HEK293T (cell line): ENCODE measurements around the gene UTY.

Source experiments
- CTCF ChIA-PET: fragments of 350-600 bp; formaldehyde crosslinking; extraction: SDS; loops from one replicate; lab custom pipeline; 2021; ENCODE audit warnings: antibody characterized with exemption, inconsistent platforms; lab: Yijun Ruan, JAX
- POLR2A ChIA-PET: fragments of 350-600 bp; formaldehyde crosslinking; extraction: SDS; loops from one replicate; lab custom pipeline; 2020; ENCODE audit warnings: antibody characterized with exemption, inconsistent platforms; lab: Yijun Ruan, JAX
- DNase-seq: peaks from one replicate; pipeline ENCODE4 v3.0.0; 2012; ENCODE audit warnings: mixed read lengths; ENCODE audit errors: extremely low spot score
- ARNT ChIP-seq: fragments of 450-650 bp; IDR thresholded peaks from 2 replicates; pipeline ENCODE4 v1.6.1; 2017; ENCODE audit warnings: mild to moderate bottlenecking
- BHLHE40 ChIP-seq: fragments of 450-650 bp; IDR thresholded peaks from 2 replicates; pipeline ENCODE4 v1.6.1; 2016; ENCODE audit warnings: mild to moderate bottlenecking, moderate library complexity, borderline replicate concordance
- CTBP1 ChIP-seq: fragments of 450-650 bp; IDR thresholded peaks from 2 replicates; pipeline ENCODE4 v1.6.1; 2016; ENCODE audit warnings: borderline replicate concordance
- ELF4 ChIP-seq: fragments of 450-650 bp; IDR thresholded peaks from 2 replicates; pipeline ENCODE4 v1.6.1; 2017; ENCODE audit warnings: antibody characterized with exemption
- FOXA1 ChIP-seq: fragments of 450-650 bp; IDR thresholded peaks from 2 replicates; pipeline ENCODE4 v1.6.1; 2016; ENCODE audit warnings: mild to moderate bottlenecking
- FOXK2 ChIP-seq: fragments of 450-650 bp; IDR thresholded peaks from 2 replicates; pipeline ENCODE4 v1.6.1; 2016; ENCODE audit warnings: mild to moderate bottlenecking
- FOXM1 ChIP-seq: fragments of 450-650 bp; IDR thresholded peaks from 2 replicates; pipeline ENCODE4 v1.6.1; 2017; ENCODE audit warnings: mild to moderate bottlenecking, borderline replicate concordance
- HDGF ChIP-seq: fragments of 450-650 bp; IDR thresholded peaks from 2 replicates; pipeline ENCODE4 v1.6.1; 2017; ENCODE audit warnings: antibody characterized with exemption, borderline replicate concordance
- L3MBTL2 ChIP-seq: fragments of 450-650 bp; conservative IDR thresholded peaks from 2 replicates; pipeline ENCODE4 v1.6.1; 2016; ENCODE audit warnings: mild to moderate bottlenecking
- LEF1 ChIP-seq: fragments of 450-650 bp; IDR thresholded peaks from 2 replicates; pipeline ENCODE4 v1.6.1; 2017; ENCODE audit warnings: mild to moderate bottlenecking, borderline replicate concordance
- NFRKB ChIP-seq: fragments of 450-650 bp; IDR thresholded peaks from 2 replicates; pipeline ENCODE4 v1.6.1; 2016; ENCODE audit warnings: mild to moderate bottlenecking, moderate library complexity
- SP1 ChIP-seq: fragments of 450-650 bp; IDR thresholded peaks from 2 replicates; pipeline ENCODE4 v1.6.1; 2017
- SUZ12 ChIP-seq: fragments of 450-650 bp; IDR thresholded peaks from 2 replicates; pipeline ENCODE4 v1.6.1; 2016; ENCODE audit warnings: mild to moderate bottlenecking
- TARDBP ChIP-seq: fragments of 450-650 bp; IDR thresholded peaks from 2 replicates; pipeline ENCODE4 v1.6.1; 2016
- ZNF384 ChIP-seq: fragments of 450-650 bp; IDR thresholded peaks from 2 replicates; pipeline ENCODE4 v1.6.1; 2016
- TF ChIP-seq, protein P1 (sequence below): fragments of 450-650 bp; IDR thresholded peaks from 2 replicates; pipeline ENCODE4 v1.6.1; 2016

Gene UTY

DNA sequence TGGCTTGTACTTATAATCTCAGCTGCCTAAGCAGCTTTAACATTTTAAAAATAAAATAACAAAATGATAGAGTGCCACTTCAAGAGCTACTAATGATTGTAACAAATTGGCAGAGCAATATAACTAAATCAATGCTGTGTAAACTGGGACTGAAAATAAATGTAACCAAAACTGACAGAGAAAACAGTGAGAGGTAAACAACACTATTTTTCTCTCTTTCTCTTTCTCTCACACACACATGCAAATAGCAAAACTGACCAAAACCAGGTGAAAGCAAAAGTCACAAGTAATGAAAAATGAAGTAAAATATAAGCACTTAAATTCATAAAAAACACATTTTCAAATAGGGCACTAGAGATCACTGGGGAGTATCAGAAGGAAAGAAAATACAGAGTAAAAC lies 109.6 kb downstream of the UTY start:
- CTCF ChIA-PET = no interaction called here
- POLR2A ChIA-PET = no interaction called here
- TF ChIP-seq CTBP1 (no peak), FOXK2 (no peak), TARDBP (no peak), FOXA1 (no peak), NFRKB (no peak), ARNT (no peak), FOXM1 (no peak), L3MBTL2 (no peak)
- DNase-seq = no peak

DNA sequence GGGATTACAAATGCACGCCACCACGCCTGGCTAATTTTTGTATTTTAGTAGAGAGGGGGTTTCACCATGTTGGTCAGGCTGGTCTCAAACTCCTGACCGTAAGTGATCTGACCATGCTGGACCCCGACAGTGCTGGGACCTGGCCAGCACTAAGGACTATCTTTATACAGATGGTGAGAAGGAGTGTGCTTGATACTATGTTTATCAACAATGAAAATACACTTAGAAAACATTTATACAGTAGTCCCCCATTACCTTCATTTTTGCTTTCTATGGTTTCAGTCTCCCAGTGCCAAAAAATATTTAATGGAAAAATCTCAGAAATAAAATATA lies 111.4 kb downstream of the UTY start:
- DNase-seq = no peak
- CTCF ChIA-PET = no interaction called here
- TF ChIP-seq, protein P1, sequence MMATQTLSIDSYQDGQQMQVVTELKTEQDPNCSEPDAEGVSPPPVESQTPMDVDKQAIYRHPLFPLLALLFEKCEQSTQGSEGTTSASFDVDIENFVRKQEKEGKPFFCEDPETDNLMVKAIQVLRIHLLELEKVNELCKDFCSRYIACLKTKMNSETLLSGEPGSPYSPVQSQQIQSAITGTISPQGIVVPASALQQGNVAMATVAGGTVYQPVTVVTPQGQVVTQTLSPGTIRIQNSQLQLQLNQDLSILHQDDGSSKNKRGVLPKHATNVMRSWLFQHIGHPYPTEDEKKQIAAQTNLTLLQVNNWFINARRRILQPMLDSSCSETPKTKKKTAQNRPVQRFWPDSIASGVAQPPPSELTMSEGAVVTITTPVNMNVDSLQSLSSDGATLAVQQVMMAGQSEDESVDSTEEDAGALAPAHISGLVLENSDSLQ = no peak
- POLR2A ChIA-PET = no interaction called here

DNA sequence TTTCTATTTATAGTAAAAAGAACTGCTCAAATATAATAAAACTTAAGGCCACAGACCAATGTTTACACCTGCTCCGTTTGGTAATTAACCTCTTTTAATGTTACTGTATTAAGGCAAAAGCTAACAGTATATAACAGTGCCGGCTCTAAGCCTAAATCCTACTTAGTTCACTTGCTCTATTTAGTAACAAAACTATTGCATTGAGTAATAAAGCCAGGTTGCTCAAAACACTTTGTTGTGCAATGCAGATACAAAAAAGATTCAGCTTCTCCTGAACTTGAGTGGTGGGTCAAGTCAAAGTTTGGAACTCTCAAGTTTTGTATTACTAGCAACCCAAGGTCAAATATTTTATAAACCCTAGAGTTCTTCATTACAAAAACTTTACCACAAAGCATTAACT lies 116.2 kb downstream of the UTY start:
- DNase-seq = no peak
- CTCF ChIA-PET = no interaction called here
- POLR2A ChIA-PET = no interaction called here
- TF ChIP-seq BHLHE40 (no peak), SP1 (no peak), ARNT (no peak)

DNA sequence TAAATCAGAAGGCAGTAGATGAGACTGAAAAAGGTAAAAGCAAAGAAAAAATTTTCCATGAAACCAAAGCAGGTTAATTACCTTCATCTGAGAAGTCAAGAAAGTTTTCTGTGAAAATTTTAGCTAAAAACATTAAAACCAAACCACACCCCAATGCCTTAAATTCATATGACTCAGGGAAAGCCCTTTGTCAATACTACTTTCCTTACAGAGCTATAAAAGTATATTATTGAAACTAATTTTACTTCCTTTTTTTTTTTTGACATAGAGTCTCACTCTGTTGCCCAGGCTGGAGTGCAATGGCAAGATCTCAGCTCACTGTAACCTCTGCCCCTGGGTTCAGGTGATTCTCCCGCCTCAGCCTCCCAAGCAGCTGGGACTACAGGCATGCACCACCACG lies 117.2 kb downstream of the UTY start:
- POLR2A ChIA-PET = no interaction called here
- CTCF ChIA-PET = no interaction called here
- TF ChIP-seq CTBP1 = no peak
- TF ChIP-seq ELF4 = no peak
- no peak for TF ChIP-seq FOXM1
- TF ChIP-seq SUZ12 = no peak
- DNase-seq = no peak

DNA sequence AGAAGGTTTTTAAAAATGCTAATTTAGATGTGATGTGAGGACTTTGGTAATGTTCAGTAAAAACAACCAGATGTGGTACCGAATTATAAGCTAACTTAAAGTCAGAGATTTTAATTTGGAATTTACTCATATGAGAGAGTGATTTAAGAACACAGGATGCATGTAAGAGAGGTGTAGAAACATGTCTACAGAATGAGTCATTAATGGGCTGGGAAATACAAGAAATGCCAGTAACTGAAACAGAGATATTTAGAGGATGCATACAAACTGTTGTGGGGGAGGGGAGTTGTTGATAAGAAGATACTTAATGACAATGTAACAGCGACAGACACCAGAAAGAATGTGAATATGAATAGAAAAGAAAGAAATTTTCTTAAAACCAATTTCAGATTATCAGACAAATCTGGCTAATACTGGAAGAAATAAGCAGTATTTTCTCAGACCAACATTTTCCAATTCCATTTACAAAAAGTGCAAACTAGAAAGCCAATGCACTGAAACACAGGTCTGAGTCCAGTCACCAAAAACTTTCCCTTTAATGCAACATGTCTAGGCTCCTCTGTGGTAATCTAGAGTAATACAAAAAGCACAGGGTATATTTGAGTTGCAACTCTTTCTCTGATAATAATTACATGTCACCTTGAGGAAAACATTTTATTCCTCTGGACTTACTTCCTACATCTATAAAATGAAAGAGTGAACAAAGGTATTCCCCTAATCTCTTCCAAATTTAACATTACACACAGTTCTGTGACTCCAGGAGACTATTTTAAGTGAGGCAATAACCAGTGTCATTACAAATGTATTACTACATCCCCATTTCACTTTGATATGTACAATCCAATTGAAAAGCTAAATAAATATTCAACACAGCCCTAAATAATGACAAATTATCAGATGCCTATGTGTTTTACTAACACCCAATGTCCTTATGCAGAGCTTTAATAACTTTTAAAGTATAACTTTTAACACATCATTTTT lies 117.9 kb downstream of the UTY start:
- ChIA-PET CTCF (no interaction called here), POLR2A (no interaction called here)
- TF ChIP-seq ARNT = no peak
- no peak for TF ChIP-seq ELF4
- no peak for TF ChIP-seq FOXA1
- no peak for TF ChIP-seq BHLHE40
- no peak for TF ChIP-seq FOXK2
- TF ChIP-seq TARDBP = no peak
- TF ChIP-seq SP1 = no peak
- TF ChIP-seq, protein P1 = no peak
- TF ChIP-seq LEF1 = no peak
- TF ChIP-seq SUZ12 = no peak
- TF ChIP-seq ZNF384 = no peak
- no peak for TF ChIP-seq FOXM1
- no peak for TF ChIP-seq NFRKB
- TF ChIP-seq L3MBTL2 = no peak
- TF ChIP-seq CTBP1 = no peak
- no peak for DNase-seq

DNA sequence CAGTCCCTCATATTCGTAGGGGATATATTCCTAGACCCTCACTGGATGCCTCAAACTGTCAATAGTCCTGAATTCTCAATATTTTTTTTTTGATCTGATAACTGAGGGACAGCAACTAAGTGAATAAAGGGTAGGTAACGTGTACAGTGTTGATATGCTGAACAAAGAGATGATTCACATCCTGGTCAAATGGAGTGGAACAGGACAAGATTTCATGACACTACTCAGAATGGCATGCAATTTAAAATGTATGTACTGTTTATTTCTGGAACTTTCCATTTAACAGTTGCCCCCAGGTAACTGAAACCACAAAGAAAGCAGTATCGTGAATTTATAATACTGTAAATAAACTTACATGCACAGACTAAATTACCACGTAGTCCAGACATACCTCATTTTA lies 128.4 kb downstream of the UTY start:
- ChIA-PET POLR2A (no interaction called here), CTCF (no interaction called here)
- TF ChIP-seq TARDBP (no peak), HDGF (no peak), ZNF384 (no peak), FOXK2 (no peak), ARNT (no peak), SP1 (no peak), FOXM1 (no peak), NFRKB (no peak), CTBP1 (no peak), LEF1 (no peak), ELF4 (no peak), BHLHE40 (no peak), SUZ12 (no peak), L3MBTL2 (no peak), FOXA1 (no peak)
- TF ChIP-seq, protein P1 = no peak
- DNase-seq = no peak

DNA sequence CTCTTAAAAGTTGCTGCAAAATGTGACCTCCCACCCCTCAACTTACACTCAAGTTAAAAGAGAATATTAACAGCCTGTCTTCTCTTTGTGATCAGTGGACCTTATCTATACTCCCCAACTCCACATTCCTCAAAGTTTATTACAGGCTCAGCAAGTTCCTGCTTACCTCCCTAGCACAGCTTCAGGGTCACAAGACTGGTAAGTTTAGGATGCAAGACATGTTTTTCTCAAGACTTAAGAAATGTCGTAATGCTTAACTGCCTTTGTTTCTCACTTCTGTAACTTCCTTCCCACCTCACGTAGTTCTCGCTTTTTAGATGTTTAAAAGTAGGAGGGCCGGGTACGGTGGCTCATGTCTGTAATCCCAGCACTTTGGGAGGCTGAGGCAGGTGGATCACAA lies 132.7 kb downstream of the UTY start:
- no peak for DNase-seq
- CTCF ChIA-PET = no interaction called here

More for the DNA sequence above, 132.7 kb downstream of the UTY start:
- POLR2A ChIA-PET = no interaction called here
- TF ChIP-seq FOXM1 = no peak
- no peak for TF ChIP-seq SP1
- TF ChIP-seq FOXK2 = no peak
- no peak for TF ChIP-seq LEF1
- no peak for TF ChIP-seq NFRKB
- TF ChIP-seq BHLHE40 = no peak
- TF ChIP-seq, protein P1 = no peak
- no peak for TF ChIP-seq ZNF384
- TF ChIP-seq ELF4 = no peak
- no peak for TF ChIP-seq CTBP1
- TF ChIP-seq FOXA1 = no peak
- no peak for TF ChIP-seq SUZ12
- no peak for TF ChIP-seq TARDBP
- TF ChIP-seq HDGF = no peak
